Thyroid gland (tissue), 4 donors: ENCODE results near the gene KCTD17. TPM values are rescaled to one million over a fixed set of nuclear protein-coding genes. Genes with fewer than 3 reads are reported as not detected.

Source experiments
- DNase-seq, 2 donors: peaks; one replicate each; pipeline ENCODE4 v3.0.0-alpha.2; 2019
- H3K27ac ChIP-seq, 3 donors: fragments of 200-600 bp; sonication (generic); 1 replicate in 2 of 3; 2 replicates in 1 of 3; pipeline ENCODE4 v1.5.1; 2016 to 2019; ENCODE audit warnings: mild to moderate bottlenecking in 1 of 3, moderate library complexity in 1 of 3
- H3K27me3 ChIP-seq: fragments of 200-600 bp; sonication (generic); one replicate; pipeline ENCODE4 v1.5.1; 2019
- H3K36me3 ChIP-seq, 2 donors: fragments of 200-600 bp; sonication (generic); one replicate each; pipeline ENCODE4 v1.5.1; 2016 to 2019
- H3K4me1 ChIP-seq, 2 donors: fragments of 200-600 bp; sonication (generic); one replicate each; pipeline ENCODE4 v1.5.1; 2017 to 2019
- H3K4me3 ChIP-seq, 3 donors: fragments of 200-600 bp; sonication (generic); replicated peaks in 1 of 3; 1 replicate in 2 of 3; 2 replicates in 1 of 3; pipeline ENCODE4 v1.5.1; 2016; ENCODE audit warnings: mild to moderate bottlenecking in 1 of 3
- H3K9me3 ChIP-seq: fragments of 200-600 bp; sonication (generic); one replicate; pipeline ENCODE4 v1.5.1; 2017
- CTCF ChIP-seq, 6 experiments: fragments of 200-600 bp in 3 of 6; fragments of 450-650 bp in 3 of 6; sonication (generic) in 3 of 6; IDR thresholded peaks; one replicate each; pipeline ENCODE4 v1.5.1; 2016 to 2019; ENCODE audit warnings: antibody characterized with exemption in 6 of 6, mild to moderate bottlenecking in 2 of 6, inconsistent platforms in 1 of 6, moderate library complexity in 1 of 6
- POLR2A ChIP-seq, 2 donors: fragments of 450-650 bp; IDR thresholded peaks; one replicate each; pipeline ENCODE4 v1.6.1; 2017; ENCODE audit warnings: antibody characterized with exemption in 2 of 2, mild to moderate bottlenecking in 2 of 2, moderate library complexity in 1 of 2
- WGBS, 2 donors: methylation state at CpG; one replicate each; pipeline ENCODE4 v1.1.5; 2017; 5-methylcytosine and 5-hydroxymethylcytosine counted together
- intact Hi-C: fragments of 100-400 bp; cut with DNase I; formaldehyde crosslinking; loops from one replicate; pipeline ENCODE4 v1.15.1; 2023
- total RNA-seq, 4 donors: library from RNA; depleted of rRNA; stranded (reverse); fragments of >200 nt; gene quantifications; one replicate each; pipeline ENCODE4 v1.2.3, GENCODE V29; 2016

The KCTD17 gene
- 10 to 100 TPM in 2 of 4 donors, 1 to 10 TPM in 2; 6.1 to 18.9 (median 12.6) TPM for total RNA-seq

GRCh38 chr22:37051391-37052385 is at the start of gene KCTD17:
TSS of gene KCTD17 (plus strand) at chr22:37051742. CDS start at chr22:37051761, 19 bp downstream.
- no peaks in the 10 kb centered on the region for H3K36me3 ChIP-seq
- 12% methylated on average over 25 to 37 of the region's 89 CpGs for WGBS, 2 donors
- peaks cover 8 to 28% of the 10 kb centered on the region in 2 donors for H3K4me1 ChIP-seq
- peak; percentile 51 for DNase-seq
- TF ChIP-seq CTCF (IDR thresholded peaks at IDR 0.05) (no peak), POLR2A (IDR thresholded peaks at IDR 0.05) (peak in 1 of 2 donors; percentile 13)
- no peaks in the 10 kb centered on the region for H3K27me3 ChIP-seq
- no peak within 1 kb of the TSS for H3K27ac ChIP-seq
- H3K4me3 ChIP-seq = peak within 1 kb of the TSS in 2 of 3 donors; percentile 27 to 53
- H3K9me3 ChIP-seq = no peaks in the 10 kb centered on the region
- intact Hi-C loops = loop anchor here (10.0 kb wide), 1 partner anchor 267 kb away; no protein-coding TSS in a partner anchor

- H3K27me3 ChIP-seq = no peaks in the 10 kb centered on the region
- WGBS, 2 donors = 77 to 90% methylated on average over 12 of the region's 12 CpGs
- intact Hi-C loops = no loop called here
- no peaks in the 10 kb centered on the region for H3K36me3 ChIP-seq
- DNase-seq = no peak
- H3K4me1 ChIP-seq = no peaks in the 10 kb centered on the region
- no peak overlapping the region for H3K27ac ChIP-seq
- no peaks in the 10 kb centered on the region for H3K9me3 ChIP-seq
- TF ChIP-seq POLR2A (IDR thresholded peaks at IDR 0.05) = no peak
- no peak for TF ChIP-seq CTCF (IDR thresholded peaks at IDR 0.05)
- no peak overlapping the region for H3K4me3 ChIP-seq
Measured at GRCh38 chr22:37001826-37002225, 49.7 kb upstream of the KCTD17 start.

GRCh38 chr22:37002633-37003032 is 48.9 kb upstream of the KCTD17 start:
- Histone ChIP-seq H3K27ac (no peak overlapping the region), H3K9me3 (no peaks in the 10 kb centered on the region), H3K27me3 (no peaks in the 10 kb centered on the region), H3K4me1 (no peaks in the 10 kb centered on the region), H3K4me3 (no peak overlapping the region), H3K36me3 (no peaks in the 10 kb centered on the region)
- TF ChIP-seq CTCF (IDR thresholded peaks at IDR 0.05) = no peak
- WGBS, 2 donors = 79 to 82% methylated on average over 7 of the region's 7 CpGs
- intact Hi-C loops = no loop called here
- DNase-seq = no peak

GRCh38 chr22:37007651-37008050 is 43.9 kb upstream of the KCTD17 start:
- no peak for TF ChIP-seq POLR2A (IDR thresholded peaks at IDR 0.05)
- no peak for TF ChIP-seq CTCF (IDR thresholded peaks at IDR 0.05)
- no peak overlapping the region for H3K27ac ChIP-seq
- intact Hi-C loops = no loop called here
- H3K9me3 ChIP-seq = no peaks in the 10 kb centered on the region
- no peak for DNase-seq
- no peaks in the 10 kb centered on the region for H3K27me3 ChIP-seq
- 44 to 58% methylated on average over 2 of the region's 2 CpGs for WGBS, 2 donors
- H3K4me1 ChIP-seq = peaks cover 12 to 19% of the 10 kb centered on the region in 2 donors
- H3K4me3 ChIP-seq = no peak overlapping the region
- no peaks in the 10 kb centered on the region for H3K36me3 ChIP-seq

GRCh38 chr22:37008365-37008764 is 43.2 kb upstream of the KCTD17 start:
- intact Hi-C loops = no loop called here
- H3K27ac ChIP-seq = no peak overlapping the region
- WGBS, 2 donors = 63 to 73% methylated on average over 2 of the region's 2 CpGs
- no peaks in the 10 kb centered on the region for H3K27me3 ChIP-seq
- DNase-seq = no peak
- peaks cover 12 to 24% of the 10 kb centered on the region in 2 donors for H3K4me1 ChIP-seq
- TF ChIP-seq CTCF (IDR thresholded peaks at IDR 0.05) (no peak), POLR2A (IDR thresholded peaks at IDR 0.05) (no peak)
- H3K4me3 ChIP-seq = no peak overlapping the region
- no peaks in the 10 kb centered on the region for H3K9me3 ChIP-seq
- H3K36me3 ChIP-seq = no peaks in the 10 kb centered on the region
